ENCODE measurements around the gene PRMT2.

DNA sequence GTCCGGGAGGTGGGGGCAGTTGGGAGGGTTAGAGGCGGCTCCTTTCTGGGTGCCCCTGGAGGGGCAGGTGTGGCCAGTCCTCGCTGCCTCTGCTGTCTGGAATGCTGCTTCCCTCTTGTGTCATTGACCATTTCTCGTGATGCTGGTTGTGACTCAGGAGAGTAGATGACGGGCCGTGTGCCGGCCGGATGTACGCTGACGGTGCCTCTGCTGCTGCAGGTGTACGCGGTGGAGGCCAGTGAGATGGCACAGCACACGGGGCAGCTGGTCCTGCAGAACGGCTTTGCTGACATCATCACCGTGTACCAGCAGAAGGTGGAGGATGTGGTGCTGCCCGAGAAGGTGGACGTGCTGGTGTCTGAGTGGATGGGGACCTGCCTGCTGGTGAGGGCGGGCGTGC lies 13.9 kb downstream of the PRMT2 start:
- TF ChIP-seq, protein P1, sequence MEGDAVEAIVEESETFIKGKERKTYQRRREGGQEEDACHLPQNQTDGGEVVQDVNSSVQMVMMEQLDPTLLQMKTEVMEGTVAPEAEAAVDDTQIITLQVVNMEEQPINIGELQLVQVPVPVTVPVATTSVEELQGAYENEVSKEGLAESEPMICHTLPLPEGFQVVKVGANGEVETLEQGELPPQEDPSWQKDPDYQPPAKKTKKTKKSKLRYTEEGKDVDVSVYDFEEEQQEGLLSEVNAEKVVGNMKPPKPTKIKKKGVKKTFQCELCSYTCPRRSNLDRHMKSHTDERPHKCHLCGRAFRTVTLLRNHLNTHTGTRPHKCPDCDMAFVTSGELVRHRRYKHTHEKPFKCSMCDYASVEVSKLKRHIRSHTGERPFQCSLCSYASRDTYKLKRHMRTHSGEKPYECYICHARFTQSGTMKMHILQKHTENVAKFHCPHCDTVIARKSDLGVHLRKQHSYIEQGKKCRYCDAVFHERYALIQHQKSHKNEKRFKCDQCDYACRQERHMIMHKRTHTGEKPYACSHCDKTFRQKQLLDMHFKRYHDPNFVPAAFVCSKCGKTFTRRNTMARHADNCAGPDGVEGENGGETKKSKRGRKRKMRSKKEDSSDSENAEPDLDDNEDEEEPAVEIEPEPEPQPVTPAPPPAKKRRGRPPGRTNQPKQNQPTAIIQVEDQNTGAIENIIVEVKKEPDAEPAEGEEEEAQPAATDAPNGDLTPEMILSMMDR (IDR thresholded peaks at IDR 0.05): no peak
- no peak for TF ChIP-seq EZH2 (IDR thresholded peaks at IDR 0.05)
